ENCODE measurements around the gene USP31.

USP31 gene

DNA sequence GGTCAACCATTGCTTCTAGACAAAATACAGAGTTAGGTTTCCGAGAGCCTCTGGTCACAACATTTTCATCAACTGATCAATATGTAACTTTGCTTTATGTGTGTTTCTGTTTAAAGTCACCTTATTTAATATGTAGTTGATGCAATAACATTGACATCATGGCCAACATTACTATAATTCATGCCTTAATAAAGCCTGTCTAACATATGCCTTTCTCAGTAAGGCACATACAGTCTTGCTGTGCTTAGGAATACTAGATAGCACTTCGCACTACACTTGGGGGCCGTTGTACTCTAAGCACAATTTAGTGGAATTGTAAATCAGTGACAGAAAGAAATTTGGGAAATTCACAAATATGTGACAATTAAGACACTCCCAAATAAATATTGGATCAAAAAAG, 23.7 kb upstream of the USP31 start:
- TF ChIP-seq GATA2 (IDR thresholded peaks at IDR 0.05; ENCODE audit: low read depth, low read length) (no peak), GATA3 (IDR thresholded peaks at IDR 0.05; ENCODE audit: low read depth, low read length) (no peak)

GRCh38 chr16:23172583-23172982, 23.3 kb upstream of the USP31 start:
- TF ChIP-seq GATA3 (IDR thresholded peaks at IDR 0.05; ENCODE audit: low read depth, low read length) (no peak), GATA2 (IDR thresholded peaks at IDR 0.05; ENCODE audit: low read depth, low read length) (no peak)

- no peak for TF ChIP-seq GATA3 (IDR thresholded peaks at IDR 0.05; ENCODE audit: low read depth, low read length)
- TF ChIP-seq GATA2 (IDR thresholded peaks at IDR 0.05; ENCODE audit: low read depth, low read length), result no peak
Measured at GRCh38 chr16:23164736-23165135, 15.5 kb upstream of the USP31 start.

- TF ChIP-seq GATA3 (IDR thresholded peaks at IDR 0.05; ENCODE audit: low read depth, low read length) (no peak), GATA2 (IDR thresholded peaks at IDR 0.05; ENCODE audit: low read depth, low read length) (no peak)
Measured at GRCh38 chr16:23163921-23164320, 14.7 kb upstream of the USP31 start.

DNA sequence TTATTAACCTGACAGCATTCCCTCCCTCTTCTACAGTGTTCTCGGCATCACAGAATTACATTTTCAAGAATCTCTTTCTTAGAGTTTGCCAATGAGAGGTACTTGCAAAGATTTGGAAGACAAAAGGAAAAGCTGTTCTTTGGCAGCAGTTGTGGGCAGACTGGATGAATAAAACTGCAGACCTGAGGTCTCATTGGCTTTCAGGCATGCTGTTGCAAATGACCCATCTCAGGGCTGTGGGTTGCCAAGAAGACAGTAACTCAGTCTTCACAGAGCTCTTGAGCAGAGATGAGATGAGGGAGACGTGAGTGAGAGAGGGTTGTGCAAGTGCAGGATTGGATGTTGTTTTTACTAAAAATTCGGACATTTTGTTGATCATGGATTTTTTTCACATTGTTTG, 11.3 kb upstream of the USP31 start:
- TF ChIP-seq GATA3 (IDR thresholded peaks at IDR 0.05; ENCODE audit: low read depth, low read length) (no peak), GATA2 (IDR thresholded peaks at IDR 0.05; ENCODE audit: low read depth, low read length) (no peak)

DNA sequence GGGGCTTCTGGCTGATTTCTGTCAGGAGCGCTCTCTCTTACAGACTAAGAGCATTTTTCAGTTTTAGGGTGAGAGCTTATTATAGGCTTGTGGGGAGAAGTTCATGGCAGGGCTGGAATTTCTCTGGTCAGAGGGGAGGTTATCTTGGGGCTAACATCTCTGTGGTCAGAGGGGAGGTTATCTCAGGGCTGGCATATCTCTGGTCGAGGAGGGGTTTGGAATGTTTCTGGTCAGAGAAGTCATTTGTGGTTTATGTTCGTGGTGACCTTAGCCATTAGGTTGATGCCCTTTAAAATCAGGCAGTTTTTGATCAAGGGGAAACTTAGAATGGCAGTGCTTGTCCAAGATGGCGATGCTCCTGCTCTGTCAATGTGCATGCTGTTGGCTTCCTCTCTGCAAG, 10.8 kb upstream of the USP31 start:
- TF ChIP-seq GATA3 (IDR thresholded peaks at IDR 0.05; ENCODE audit: low read depth, low read length), result no peak
- TF ChIP-seq GATA2 (IDR thresholded peaks at IDR 0.05; ENCODE audit: low read depth, low read length), result no peak

- TF ChIP-seq GATA3 (IDR thresholded peaks at IDR 0.05; ENCODE audit: low read depth, low read length) (no peak), GATA2 (IDR thresholded peaks at IDR 0.05; ENCODE audit: low read depth, low read length) (no peak)
Measured at GRCh38 chr16:23158114-23158513, 8.9 kb upstream of the USP31 start.

DNA sequence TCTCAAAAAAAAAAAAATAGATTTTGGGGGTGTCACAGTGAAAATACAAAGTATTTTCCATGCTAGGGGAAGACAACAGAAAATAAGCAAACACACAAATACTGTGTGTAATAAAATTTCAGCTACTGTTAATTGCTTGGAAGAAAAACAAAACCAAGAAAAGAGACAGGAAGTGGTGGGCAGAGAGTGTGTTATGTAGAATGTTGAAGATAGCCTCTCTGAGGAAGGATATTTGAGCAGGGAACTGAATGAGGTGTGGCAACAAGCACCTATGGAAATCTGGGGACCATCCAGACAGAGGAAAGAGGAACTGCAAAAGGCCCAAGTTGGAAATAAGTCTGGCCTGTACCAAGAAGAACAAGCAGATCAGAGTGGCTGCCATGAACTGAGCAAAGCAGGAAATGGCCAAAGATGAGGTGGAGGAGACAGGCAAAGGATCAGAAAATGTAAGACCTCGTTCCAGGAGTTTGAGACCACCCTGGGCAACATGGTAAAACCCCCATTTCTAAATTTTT, 7.8 kb upstream of the USP31 start:
- TF ChIP-seq GATA2 (IDR thresholded peaks at IDR 0.05; ENCODE audit: low read depth, low read length) (no peak), GATA3 (IDR thresholded peaks at IDR 0.05; ENCODE audit: low read depth, low read length) (no peak)

GRCh38 chr16:23156110-23156509, 6.9 kb upstream of the USP31 start:
- TF ChIP-seq GATA3 (IDR thresholded peaks at IDR 0.05; ENCODE audit: low read depth, low read length) (no peak), GATA2 (IDR thresholded peaks at IDR 0.05; ENCODE audit: low read depth, low read length) (no peak)

GRCh38 chr16:23155445-23156049, 6.3 kb upstream of the USP31 start:
- TF ChIP-seq GATA3 (IDR thresholded peaks at IDR 0.05; ENCODE audit: low read depth, low read length) (no peak), GATA2 (IDR thresholded peaks at IDR 0.05; ENCODE audit: low read depth, low read length) (no peak)

DNA sequence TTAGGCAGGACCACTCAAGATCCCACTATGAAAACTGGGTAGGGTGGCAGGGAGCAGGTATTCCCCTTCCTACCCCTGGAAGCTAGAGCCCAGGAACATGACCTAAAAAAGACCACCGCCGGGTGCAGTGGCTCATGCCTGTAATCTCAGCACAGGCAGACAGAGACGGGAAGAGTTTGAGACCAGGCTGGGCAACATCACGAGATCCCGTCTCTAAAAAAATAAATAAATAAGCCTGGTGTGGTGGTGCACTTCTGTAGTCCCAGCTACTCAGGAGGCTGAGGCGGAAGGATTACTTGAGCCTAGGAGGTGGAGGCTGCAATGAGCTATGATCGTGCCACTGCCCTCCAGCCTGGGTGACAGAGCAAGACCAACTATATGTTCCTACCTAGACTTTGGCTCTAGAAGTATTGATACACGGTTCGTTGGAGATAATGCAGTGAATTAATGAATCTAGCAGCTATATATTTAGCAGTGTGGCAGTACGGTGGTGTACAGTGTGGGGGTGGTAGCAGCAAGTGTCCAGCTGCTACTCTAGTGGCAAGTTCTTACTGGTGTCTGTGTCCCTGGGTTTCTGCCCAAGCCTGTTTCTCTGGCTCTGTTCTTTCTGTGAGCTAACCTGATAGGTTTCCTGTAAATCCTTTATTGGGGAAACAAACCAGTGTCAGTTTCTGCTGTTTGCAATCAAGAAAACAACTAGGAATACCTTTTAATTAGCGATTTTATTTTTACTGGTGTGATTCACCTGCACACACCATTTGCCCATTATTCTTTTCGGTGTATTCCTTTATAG, 3.3 kb upstream of the USP31 start:
- no peak for TF ChIP-seq GATA2 (IDR thresholded peaks at IDR 0.05; ENCODE audit: low read depth, low read length)
- no peak for TF ChIP-seq GATA3 (IDR thresholded peaks at IDR 0.05; ENCODE audit: low read depth, low read length)

DNA sequence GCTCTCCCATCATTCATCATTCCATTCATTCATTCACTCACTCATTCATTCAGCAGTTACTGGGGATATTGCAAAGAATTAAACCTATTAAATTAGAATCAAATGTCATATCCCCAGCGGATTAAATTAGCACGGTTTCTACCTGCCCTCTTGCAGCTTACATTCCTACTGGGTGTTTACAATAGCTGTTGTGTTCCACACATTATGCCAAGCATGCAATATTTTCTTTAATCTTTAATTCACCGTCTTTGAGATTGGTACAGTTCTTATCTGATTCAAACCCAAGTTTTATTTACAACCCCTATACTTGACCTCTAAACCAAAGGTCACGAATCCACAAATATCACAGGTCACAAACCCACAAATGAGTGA, 727 bp upstream of the USP31 start:
- no peak for TF ChIP-seq GATA2 (IDR thresholded peaks at IDR 0.05; ENCODE audit: low read depth, low read length)
- TF ChIP-seq GATA3 (IDR thresholded peaks at IDR 0.05; ENCODE audit: low read depth, low read length), result no peak

GRCh38 chr16:23148513-23149266, 562 bp downstream of the USP31 start:
- TF ChIP-seq GATA2 (IDR thresholded peaks at IDR 0.05; ENCODE audit: low read depth, low read length) (no peak), GATA3 (IDR thresholded peaks at IDR 0.05; ENCODE audit: low read depth, low read length) (no peak)

DNA sequence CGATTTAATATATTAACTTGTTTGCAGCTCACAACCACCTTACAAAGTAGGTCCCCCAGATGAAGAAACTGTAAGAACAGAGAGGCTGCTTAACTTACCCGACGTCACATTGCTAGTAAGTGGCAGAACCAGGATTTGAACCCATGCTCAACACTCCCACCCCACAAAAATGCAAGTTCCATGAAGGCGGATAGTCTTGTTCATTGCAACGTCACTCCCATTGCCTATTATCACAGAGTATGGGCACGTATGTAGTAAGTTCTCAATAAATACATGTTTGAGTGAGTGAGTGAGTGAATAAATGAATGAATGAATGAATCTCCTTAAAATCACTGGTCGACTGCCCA, 1.1 kb downstream of the USP31 start:
- TF ChIP-seq GATA3 (IDR thresholded peaks at IDR 0.05; ENCODE audit: low read depth, low read length) (no peak), GATA2 (IDR thresholded peaks at IDR 0.05; ENCODE audit: low read depth, low read length) (no peak)

Data from SH-SY5Y (cell line).